ENCODE measurements around the gene ALKBH1. TPM values are rescaled to one million over a fixed set of nuclear protein-coding genes. Genes with fewer than 3 reads are reported as not detected.
"Not testable (repeated sequence)": the region's sequence is repeated elsewhere in the genome, so short reads cannot be mapped to it uniquely, and the experiment has no call there.

The ALKBH1 gene
- total RNA-seq: 10 to 100 TPM in 7 of 9 donors, 1 to 10 TPM in 2; 6.7 to 18.0 (median 12.1) TPM
- 10 to 100 TPM in 1 of 3 donors, 1 to 10 TPM in 2; 3.5 to 13.6 (median 7.4) TPM for polyA plus RNA-seq
- long read RNA-seq, donor 1, partial matches to known transcripts: 0 of 3 reads
- long read RNA-seq, donor 1, other reads (novel, unspliced or antisense): 0 of 3 reads
- long read RNA-seq, donor 2, partial matches to known transcripts: 0 of 2 reads
- long read RNA-seq, donor 2, other reads (novel, unspliced or antisense): 0 of 2 reads
- long read RNA-seq, donor 3, partial matches to known transcripts: 0 of 2 reads
- long read RNA-seq, donor 3, other reads (novel, unspliced or antisense): 0 of 2 reads
- long read RNA-seq, donor 4, partial matches to known transcripts: 0 of 4 reads
- long read RNA-seq, donor 4, other reads (novel, unspliced or antisense): 3 of 4 reads
- long read RNA-seq, donor 5, transcript ALKBH1-201 (6 exons, 2,594 nt): major isoform, 11 of 16 reads
- long read RNA-seq, donor 5, partial matches to known transcripts: 0 of 16 reads
- long read RNA-seq, donor 5, other reads (novel, unspliced or antisense): 4 of 16 reads
- long read RNA-seq, donor 6, partial matches to known transcripts: 1 of 4 reads
- long read RNA-seq, donor 6, other reads (novel, unspliced or antisense): 1 of 4 reads
- long read RNA-seq, donor 7: 0 reads
- long read RNA-seq, donor 8, transcript ALKBH1-201 (6 exons, 2,594 nt): major isoform, 8 of 9 reads
- long read RNA-seq, donor 8, partial matches to known transcripts: 0 of 9 reads
- long read RNA-seq, donor 8, other reads (novel, unspliced or antisense): 0 of 9 reads
- long read RNA-seq, donor 9, partial matches to known transcripts: 0 of 4 reads
- long read RNA-seq, donor 9, other reads (novel, unspliced or antisense): 0 of 4 reads
- long read RNA-seq, donor 10, partial matches to known transcripts: 0 of 2 reads
- long read RNA-seq, donor 10, other reads (novel, unspliced or antisense): 0 of 2 reads

GRCh38 chr14:77707724-77708408 lies at the start of gene ALKBH1, which contains the start of gene SLIRP:
Gene ALKBH1 (minus strand): TSS chr14:77708023. CDS start chr14:77708004, 19 bp downstream.
Gene SLIRP (plus strand): TSS chr14:77708103. CDS start chr14:77708112, 9 bp downstream.
- Histone ChIP-seq H3K4me3 (peak within 1 kb of the TSS; percentile 73 to 98 (median 89)), H3K27ac (peak within 1 kb of the TSS in 3 of 5 donors; percentile 41 to 64 (median 62)), H3K36me3 (replicated peaks in 1 of 2) (peaks cover 0 to 37% of the 10 kb centered on the region in 2 donors), H3K4me1 (replicated peaks in 1 of 2) (peaks cover 9 to 31% of the 10 kb centered on the region in 2 donors), H3K27me3 (no peaks in the 10 kb centered on the region), H3K9me3 (replicated peaks in 1 of 3) (no peaks in the 10 kb centered on the region)
- DNase-seq: peak; percentile 81 to 94 (median 89)
- TF ChIP-seq POLR2A (IDR thresholded peaks at IDR 0.05): peak in 1 of 2 donors; percentile 60
- TF ChIP-seq, protein P1, sequence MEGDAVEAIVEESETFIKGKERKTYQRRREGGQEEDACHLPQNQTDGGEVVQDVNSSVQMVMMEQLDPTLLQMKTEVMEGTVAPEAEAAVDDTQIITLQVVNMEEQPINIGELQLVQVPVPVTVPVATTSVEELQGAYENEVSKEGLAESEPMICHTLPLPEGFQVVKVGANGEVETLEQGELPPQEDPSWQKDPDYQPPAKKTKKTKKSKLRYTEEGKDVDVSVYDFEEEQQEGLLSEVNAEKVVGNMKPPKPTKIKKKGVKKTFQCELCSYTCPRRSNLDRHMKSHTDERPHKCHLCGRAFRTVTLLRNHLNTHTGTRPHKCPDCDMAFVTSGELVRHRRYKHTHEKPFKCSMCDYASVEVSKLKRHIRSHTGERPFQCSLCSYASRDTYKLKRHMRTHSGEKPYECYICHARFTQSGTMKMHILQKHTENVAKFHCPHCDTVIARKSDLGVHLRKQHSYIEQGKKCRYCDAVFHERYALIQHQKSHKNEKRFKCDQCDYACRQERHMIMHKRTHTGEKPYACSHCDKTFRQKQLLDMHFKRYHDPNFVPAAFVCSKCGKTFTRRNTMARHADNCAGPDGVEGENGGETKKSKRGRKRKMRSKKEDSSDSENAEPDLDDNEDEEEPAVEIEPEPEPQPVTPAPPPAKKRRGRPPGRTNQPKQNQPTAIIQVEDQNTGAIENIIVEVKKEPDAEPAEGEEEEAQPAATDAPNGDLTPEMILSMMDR (IDR thresholded peaks at IDR 0.05): no peak
- WGBS, 4 donors: 0 to 1% (median 0%) methylated on average over 15 to 49 of the region's 49 CpGs
- intact Hi-C loops (cut with DNase I): loop anchor here in 1 of 2 donors (10.0 kb wide), 1 partner anchor 243 kb away; no protein-coding TSS in a partner anchor

- Histone ChIP-seq H3K36me3 (replicated peaks in 1 of 2) (peaks cover 0 to 50% of the 10 kb centered on the region in 2 donors), H3K27me3 (no peaks in the 10 kb centered on the region), H3K27ac (no peak overlapping the region), H3K9me3 (replicated peaks in 1 of 3) (no peaks in the 10 kb centered on the region), H3K4me3 (no peak overlapping the region), H3K4me1 (replicated peaks in 1 of 2) (peaks cover 11 to 22% of the 10 kb centered on the region in 2 donors)
- intact Hi-C loops (cut with DNase I): no loop called here
- TF ChIP-seq, protein P1 (IDR thresholded peaks at IDR 0.05): no peak
- no peak for TF ChIP-seq POLR2A (IDR thresholded peaks at IDR 0.05)
- no peak for DNase-seq
- 42 to 75% (median 55%) methylated on average over 3 of the region's 3 CpGs for WGBS, 4 donors
Measured at GRCh38 chr14:77752799-77753516, 45.1 kb upstream of the ALKBH1 start.

DNA sequence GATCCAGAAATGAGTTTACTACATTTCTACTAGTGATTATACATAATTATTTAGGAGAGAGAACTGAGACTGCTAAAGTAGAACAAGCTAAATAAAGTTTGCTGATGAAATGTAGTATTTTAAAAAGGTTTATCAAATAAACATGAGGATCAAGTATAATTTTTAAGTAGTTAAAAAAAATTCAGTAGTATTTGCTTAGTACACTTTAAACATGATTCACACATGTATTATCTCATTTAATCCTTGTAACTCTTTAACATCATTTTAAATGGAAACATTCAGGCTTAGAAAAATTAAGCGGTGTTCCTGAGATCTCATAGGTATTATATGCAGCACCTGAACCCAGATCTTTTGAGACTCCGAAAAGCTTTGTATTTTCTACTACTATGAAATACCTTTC lies 44.4 kb upstream of the ALKBH1 start:
- Histone ChIP-seq H3K36me3 (replicated peaks in 1 of 2) (peaks cover 0 to 54% of the 10 kb centered on the region in 2 donors), H3K9me3 (replicated peaks in 1 of 3) (no peaks in the 10 kb centered on the region), H3K27ac (no peak overlapping the region), H3K4me1 (replicated peaks in 1 of 2) (peaks cover 11 to 15% of the 10 kb centered on the region in 2 donors), H3K27me3 (no peaks in the 10 kb centered on the region), H3K4me3 (no peak overlapping the region)
- no peak for DNase-seq
- TF ChIP-seq, protein P1 (IDR thresholded peaks at IDR 0.05): no peak
- TF ChIP-seq POLR2A (IDR thresholded peaks at IDR 0.05): no peak
- intact Hi-C loops (cut with DNase I): no loop called here
- 92 to 99% (median 96%) methylated on average over 2 of the region's 2 CpGs for WGBS, 4 donors

DNA sequence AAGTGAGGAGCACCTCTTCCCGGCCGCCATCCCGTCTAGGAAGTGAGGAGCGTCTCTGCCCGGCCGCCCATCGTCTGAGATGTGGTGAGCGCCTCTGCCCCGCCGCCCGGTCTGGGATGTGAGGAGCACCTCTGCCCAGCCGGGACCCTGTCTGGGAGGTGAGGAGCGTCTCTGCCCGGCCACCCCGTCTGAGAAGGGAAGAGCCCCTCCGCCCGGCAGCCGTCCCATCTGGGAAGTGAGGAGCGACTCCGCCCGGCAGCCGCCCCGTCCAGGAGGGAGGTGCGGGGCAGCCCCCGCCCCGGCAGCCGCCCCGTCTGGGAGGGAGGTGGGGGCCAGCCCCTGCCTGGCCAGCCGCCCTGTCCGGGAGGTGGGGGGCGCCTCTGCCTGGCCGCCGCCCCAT lies 39.6 kb upstream of the ALKBH1 start:
- peaks cover 0 to 48% of the 10 kb centered on the region in 2 donors for H3K36me3 ChIP-seq (replicated peaks in 1 of 2)
- H3K27me3 ChIP-seq; H3K27ac ChIP-seq; H3K4me3 ChIP-seq; H3K4me1 ChIP-seq (replicated peaks in 1 of 2); H3K9me3 ChIP-seq (replicated peaks in 1 of 3); intact Hi-C loops (cut with DNase I); DNase-seq: not testable (repeated sequence)
- WGBS, 4 donors: 80 to 99% (median 92%) methylated on average over 3 to 33 of the region's 33 CpGs
